Measurements from ENCODE around the gene VTN.

Gene VTN

GRCh38 chr17:28327031-28327607 lies 43.0 kb downstream of the VTN start:
- no peak for DNase-seq (ENCODE audit: low read depth)
- TF ChIP-seq CTCF (IDR thresholded peaks at IDR 0.05; ENCODE audit: control insufficient read depth, extremely low read depth, insufficient read depth), result no peak
- no peak overlapping the region for H3K4me3 ChIP-seq (ENCODE audit: low read depth, low read length)

GRCh38 chr17:28326114-28326513 lies 44.0 kb downstream of the VTN start:
- peak overlapping the region; percentile 11; the same call in 1 of the 2 replicates for H3K4me3 ChIP-seq (ENCODE audit: low read depth, low read length)
- no peak for TF ChIP-seq CTCF (IDR thresholded peaks at IDR 0.05; ENCODE audit: control insufficient read depth, extremely low read depth, insufficient read depth)
- DNase-seq (ENCODE audit: low read depth), result peak; percentile 85

- H3K4me3 ChIP-seq (ENCODE audit: low read depth, low read length), result no peak overlapping the region
- no peak for TF ChIP-seq CTCF (IDR thresholded peaks at IDR 0.05; ENCODE audit: control insufficient read depth, extremely low read depth, insufficient read depth)
These were observed 44.9 kb downstream of the VTN start for GRCh38 chr17:28325211-28325610.

GRCh38 chr17:28324781-28325180 lies 45.3 kb downstream of the VTN start:
- no peak for DNase-seq (ENCODE audit: low read depth)
- H3K4me3 ChIP-seq (ENCODE audit: low read depth, low read length), result no peak overlapping the region
- no peak for TF ChIP-seq CTCF (IDR thresholded peaks at IDR 0.05; ENCODE audit: control insufficient read depth, extremely low read depth, insufficient read depth)

More at GRCh38 chr17:28325211-28325610, 44.9 kb downstream of the VTN start:
- no peak for DNase-seq (ENCODE audit: low read depth)

- TF ChIP-seq CTCF (IDR thresholded peaks at IDR 0.05; ENCODE audit: control insufficient read depth, extremely low read depth, insufficient read depth), result no peak
- no peak overlapping the region for H3K4me3 ChIP-seq (ENCODE audit: low read depth, low read length)
- no peak for DNase-seq (ENCODE audit: low read depth)
These were observed 45.8 kb downstream of the VTN start for GRCh38 chr17:28324267-28324745.

- H3K4me3 ChIP-seq (ENCODE audit: low read depth, low read length), result peak overlapping the region; percentile 92
- DNase-seq (ENCODE audit: low read depth), result no peak
- no peak for TF ChIP-seq CTCF (IDR thresholded peaks at IDR 0.05; ENCODE audit: control insufficient read depth, extremely low read depth, insufficient read depth)
These were observed 49.7 kb downstream of the VTN start for GRCh38 chr17:28320215-28321061.
